Neural progenitor cell (in vitro differentiated cells): ENCODE measurements around the gene SSC5D.

Source experiments
- CTCF ChIP-seq: fragments of 200-600 bp; sonication (generic); IDR thresholded peaks from 2 replicates; pipeline ENCODE4 v1.5.1; 2017; ENCODE audit warnings: antibody characterized with exemption, mild to moderate bottlenecking
- EZH2 ChIP-seq: fragments of 200-600 bp; sonication (generic); IDR thresholded peaks from 2 replicates; pipeline ENCODE4 v1.6.1; 2017; ENCODE audit warnings: antibody characterized with exemption, mild to moderate bottlenecking, moderate library complexity

- no peak for TF ChIP-seq CTCF
- TF ChIP-seq EZH2 = no peak
Measured at GRCh38 chr19:55449469-55449868, 38.8 kb upstream of the SSC5D start.
